GM23248 (cell line): ENCODE data around the gene C1QA. TPM values are rescaled to one million over a fixed set of nuclear protein-coding genes. Genes with fewer than 3 reads are reported as not detected.

ENCODE experiments used
- DNase-seq: peaks from one replicate; pipeline ENCODE4 v3.0.0-alpha.2; 2015
- H2AFZ ChIP-seq: fragments of 200-600 bp; sonication (generic); 2 replicates; pipeline ENCODE4 v1.6.1; 2016; ENCODE audit warnings: antibody characterized with exemption
- H3F3A ChIP-seq: fragments of 200-600 bp; sonication (generic); 2 replicates; pipeline ENCODE4 v1.6.1; 2016; ENCODE audit warnings: mild to moderate bottlenecking, antibody characterized with exemption, mixed run types; ENCODE audit not compliant: insufficient read depth
- H3K27ac ChIP-seq: fragments of 200-600 bp; sonication (generic); 2 replicates; pipeline ENCODE4 v1.5.1; 2016; ENCODE audit warnings: mild to moderate bottlenecking
- H3K27me3 ChIP-seq: fragments of 200-600 bp; sonication (generic); replicated peaks from 2 replicates; pipeline ENCODE4 v1.6.1; 2016; ENCODE audit warnings: mild to moderate bottlenecking; ENCODE audit not compliant: insufficient read depth
- H3K36me3 ChIP-seq: fragments of 200-600 bp; sonication (generic); 2 replicates; pipeline ENCODE4 v1.6.1; 2016; ENCODE audit warnings: low read depth, mild to moderate bottlenecking
- H3K4me1 ChIP-seq: fragments of 200-600 bp; sonication (generic); 2 replicates; pipeline ENCODE4 v1.6.1; 2016; ENCODE audit warnings: mild to moderate bottlenecking; ENCODE audit not compliant: insufficient read depth
- H3K4me2 ChIP-seq: fragments of 200-600 bp; sonication (generic); one replicate; pipeline ENCODE4 v1.6.1; 2016; ENCODE audit warnings: mild to moderate bottlenecking; ENCODE audit not compliant: unreplicated experiment
- H3K4me3 ChIP-seq: fragments of 200-600 bp; sonication (generic); 2 replicates; pipeline ENCODE4 v1.5.1; 2016; ENCODE audit warnings: mild to moderate bottlenecking
- H3K79me2 ChIP-seq: fragments of 200-600 bp; sonication (generic); 2 replicates; pipeline ENCODE4 v1.6.1; 2016; ENCODE audit warnings: mild to moderate bottlenecking; ENCODE audit not compliant: insufficient read depth
- H3K9ac ChIP-seq: fragments of 200-600 bp; sonication (generic); 2 replicates; pipeline ENCODE4 v1.6.1; 2016; ENCODE audit warnings: mild to moderate bottlenecking
- H3K9me2 ChIP-seq: fragments of 200-600 bp; sonication (generic); 2 replicates; pipeline ENCODE4 v1.6.1; 2016; ENCODE audit warnings: mixed run types, mild to moderate bottlenecking, moderate library complexity; ENCODE audit not compliant: insufficient read depth
- H3K9me3 ChIP-seq: fragments of 200-600 bp; sonication (generic); one replicate; pipeline ENCODE4 v1.6.1; 2017; ENCODE audit warnings: low read depth
- H4K20me1 ChIP-seq: fragments of 200-600 bp; sonication (generic); 2 replicates; pipeline ENCODE4 v1.6.0; 2016; ENCODE audit not compliant: insufficient read depth
- EZH2 ChIP-seq: fragments of 200-600 bp; sonication (generic); IDR thresholded peaks from 2 replicates; pipeline ENCODE4 v1.6.1; 2018; ENCODE audit warnings: antibody characterized with exemption, mild to moderate bottlenecking; ENCODE audit not compliant: insufficient read depth, poor library complexity, severe bottlenecking
- EZH2phosphoT487 ChIP-seq: fragments of 200-600 bp; sonication (generic); IDR thresholded peaks from 2 replicates; pipeline ENCODE4 v1.6.1; 2018; ENCODE audit warnings: antibody characterized with exemption, moderate library complexity, mild to moderate bottlenecking, low read depth; ENCODE audit not compliant: insufficient read depth
- WGBS, 2 experiments: methylation state at CpG; one replicate each; pipeline ENCODE4 v1.1.6; 2015 to 2017; ENCODE audit warnings: low lambda C conversion rate in 2 of 2, low coverage in 1 of 2; ENCODE audit errors: missing lambda C conversion rate in 2 of 2; 5-methylcytosine and 5-hydroxymethylcytosine counted together
- in situ Hi-C: fragments of 300-500 bp; cut with MboI; formaldehyde crosslinking; loops from 2 replicates; pipeline ENCODE4 v1.15.0; 2020
- microRNA-seq: library from miRNA; unstranded; fragments of <30 nt; microRNA quantifications from one replicate; pipeline ENCODE4, GENCODE V29; 2016; ENCODE audit warnings: borderline number of aligned reads
- polyA plus RNA-seq: library from polyadenylated mRNA; unstranded; fragments of >200 nt; fragmentation: Nextera tagmentation; extraction: Ambion mirVana; gene quantifications from 2 replicates; pipeline ENCODE4 v1.2.1, GENCODE V29; 2016
- small RNA-seq: library from RNA; depleted of rRNA; stranded (forward); fragments of <200 nt; gene quantifications from one replicate; pipeline ENCODE3, GENCODE V24; 2014; ENCODE audit warnings: low read depth, low replicate concordance
- total RNA-seq: library from RNA; depleted of rRNA; stranded (reverse); fragments of >200 nt; shearing (Covaris generic); gene quantifications from 2 replicates; pipeline ENCODE4 v1.2.3, GENCODE V29; 2014; rRNA removed

The C1QA gene
- total and polyA plus RNA-seq, 2 experiments from 2014 or later, result not detected

DNA sequence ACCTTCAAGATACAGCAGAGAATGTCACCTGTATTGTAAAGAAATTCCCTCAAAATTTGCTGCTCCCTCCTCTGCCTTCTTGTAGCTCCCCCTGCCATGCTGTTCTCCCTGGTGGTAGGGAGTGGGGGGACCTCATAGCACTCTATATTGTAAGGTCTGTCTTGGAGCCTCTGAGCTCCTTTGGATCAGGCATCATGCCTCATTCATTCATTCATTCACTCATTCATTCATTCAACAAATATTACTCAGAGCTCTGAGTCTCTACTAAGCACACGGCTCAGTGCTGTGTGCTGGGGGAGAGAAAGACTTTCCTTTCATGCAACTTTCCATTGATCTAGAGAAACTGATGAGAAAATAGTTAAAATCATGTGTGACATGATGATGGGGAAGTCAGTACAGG lies 47.1 kb downstream of the C1QA start:
- Histone ChIP-seq H3K4me3 (no peak overlapping the region), H4K20me1 (no peaks in the 10 kb centered on the region), H3K4me1 (peaks cover 10% of the 10 kb centered on the region), H3K9me3 (no peaks in the 10 kb centered on the region), H3K79me2 (no peaks in the 10 kb centered on the region), H3K4me2 (no peak overlapping the region), H3K27me3 (no peaks in the 10 kb centered on the region; the same call in 1 of the 2 replicates), H3K9me2 (no peaks in the 10 kb centered on the region), H3F3A (peaks cover 4% of the 10 kb centered on the region; the same call in 1 of the 2 replicates), H3K27ac (no peak overlapping the region), H2AFZ (no peak overlapping the region), H3K36me3 (no peaks in the 10 kb centered on the region), H3K9ac (no peak overlapping the region)
- no peak for DNase-seq
- TF ChIP-seq EZH2, result no peak
- no peak for TF ChIP-seq EZH2phosphoT487
- in situ Hi-C loops, result no loop called here
- 80 to 94% methylated on average over 1 of the region's 1 CpG for WGBS, 2 experiments

DNA sequence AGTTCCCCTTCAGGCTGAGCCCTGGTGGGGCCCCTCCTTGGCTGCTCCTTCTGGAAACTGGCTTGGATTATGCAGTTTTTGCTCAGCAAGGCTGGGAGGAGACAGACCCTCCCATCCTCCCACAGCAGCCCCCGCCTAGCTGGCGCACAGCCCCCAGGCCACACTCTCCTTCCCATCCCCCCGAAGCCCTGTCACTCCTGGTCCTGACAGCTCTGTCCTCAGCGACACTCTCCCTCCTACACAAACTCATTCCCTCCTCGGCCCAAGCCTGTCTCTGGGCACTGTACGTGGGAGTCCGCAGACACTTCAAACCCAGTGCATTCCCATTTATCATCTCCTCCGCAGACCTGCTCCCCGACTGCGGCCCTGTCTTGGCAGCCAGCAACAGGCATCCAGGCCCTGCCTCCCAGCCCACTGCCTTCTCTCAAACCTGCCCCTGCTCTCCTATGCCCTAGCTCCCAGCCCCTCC lies 49.2 kb downstream of the C1QA start:
- H3K27ac ChIP-seq, result no peak overlapping the region
- H3K4me2 ChIP-seq, result peak overlapping the region; percentile 19
- H3K9ac ChIP-seq, result peak overlapping the region; percentile 43
- H3K9me3 ChIP-seq, result no peaks in the 10 kb centered on the region
- no peaks in the 10 kb centered on the region for H3K79me2 ChIP-seq
- TF ChIP-seq EZH2phosphoT487, result no peak
- H3K27me3 ChIP-seq, result no peaks in the 10 kb centered on the region; the same call in 1 of the 2 replicates
- DNase-seq, result peak; percentile 40
- no peaks in the 10 kb centered on the region for H3K9me2 ChIP-seq
- H3K4me3 ChIP-seq, result no peak overlapping the region
- WGBS, 2 experiments, result 27 to 34% methylated on average over 10 of the region's 10 CpGs
- peak overlapping the region; percentile 1; the same call in 1 of the 2 replicates for H2AFZ ChIP-seq
- peaks cover 20% of the 10 kb centered on the region for H3K4me1 ChIP-seq
- no peaks in the 10 kb centered on the region for H4K20me1 ChIP-seq
- in situ Hi-C loops, result no loop called here
- H3K36me3 ChIP-seq, result no peaks in the 10 kb centered on the region
- peaks cover 11% of the 10 kb centered on the region; the same call in 1 of the 2 replicates for H3F3A ChIP-seq

DNA sequence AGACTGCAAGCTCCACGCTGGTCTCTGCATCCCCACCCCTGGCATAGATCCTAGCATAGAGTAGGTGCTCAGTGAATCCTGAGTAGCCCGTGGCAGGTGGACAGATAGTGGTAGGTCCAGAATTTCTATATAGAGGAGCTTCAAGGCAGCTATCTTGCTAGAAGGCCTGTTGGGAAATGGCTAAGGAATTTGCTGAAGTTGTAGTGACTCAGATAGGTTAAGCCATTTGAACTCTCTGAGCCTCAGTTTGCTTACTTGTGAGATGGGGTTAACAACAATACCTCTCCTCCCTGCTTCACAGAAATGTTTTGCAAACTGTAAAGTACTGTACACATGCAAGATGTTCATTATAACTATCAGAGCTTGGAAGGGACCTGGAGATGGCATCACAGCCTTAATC lies 50.8 kb downstream of the C1QA start:
- in situ Hi-C loops, result no loop called here
- TF ChIP-seq EZH2 (no peak), EZH2phosphoT487 (no peak)
- no peaks in the 10 kb centered on the region for H3K9me2 ChIP-seq
- no peak overlapping the region for H3K4me2 ChIP-seq
- H3K36me3 ChIP-seq, result no peaks in the 10 kb centered on the region
- no peak overlapping the region for H2AFZ ChIP-seq
- H3K79me2 ChIP-seq, result no peaks in the 10 kb centered on the region
- peaks cover 20% of the 10 kb centered on the region for H3K4me1 ChIP-seq
- H3K9ac ChIP-seq, result no peak overlapping the region
- no peak overlapping the region for H3K4me3 ChIP-seq
- H3K27ac ChIP-seq, result no peak overlapping the region
- H3K27me3 ChIP-seq, result no peaks in the 10 kb centered on the region; the same call in 1 of the 2 replicates
- H4K20me1 ChIP-seq, result no peaks in the 10 kb centered on the region
- peaks cover 13% of the 10 kb centered on the region; the same call in 1 of the 2 replicates for H3F3A ChIP-seq
- 90 to 91% methylated on average over 2 of the region's 2 CpGs for WGBS, 2 experiments
- DNase-seq, result no peak
- no peaks in the 10 kb centered on the region for H3K9me3 ChIP-seq

DNA sequence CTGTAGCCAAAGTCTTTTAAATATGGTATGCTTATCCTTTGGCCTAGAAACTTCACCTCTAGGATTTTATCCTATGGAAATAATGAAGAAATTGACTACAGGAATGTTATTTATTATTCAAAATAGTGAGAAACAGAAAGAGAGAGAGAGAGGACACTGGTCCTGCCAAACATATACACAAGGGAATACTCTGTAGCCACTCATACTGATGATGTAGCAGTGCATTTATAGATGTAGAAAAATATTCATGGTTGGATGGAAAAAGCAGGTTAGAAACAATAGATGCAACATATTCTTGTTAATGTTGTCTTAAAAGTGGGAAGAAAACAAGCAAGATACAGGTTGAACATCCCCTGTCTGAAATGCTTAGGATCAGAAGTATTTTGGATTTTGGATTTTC lies 52.0 kb downstream of the C1QA start:
- Histone ChIP-seq H3K9me3 (no peaks in the 10 kb centered on the region), H3K79me2 (no peaks in the 10 kb centered on the region), H3K36me3 (no peaks in the 10 kb centered on the region), H3K9ac (no peak overlapping the region), H3K4me2 (no peak overlapping the region), H3K4me3 (no peak overlapping the region), H4K20me1 (no peaks in the 10 kb centered on the region), H3K27ac (no peak overlapping the region), H3K4me1 (peaks cover 20% of the 10 kb centered on the region), H2AFZ (no peak overlapping the region), H3F3A (peaks cover 13% of the 10 kb centered on the region; the same call in 1 of the 2 replicates), H3K9me2 (no peaks in the 10 kb centered on the region), H3K27me3 (no peaks in the 10 kb centered on the region)
- TF ChIP-seq EZH2phosphoT487, result no peak
- no peak for TF ChIP-seq EZH2
- DNase-seq, result no peak
- in situ Hi-C loops, result no loop called here

Small RNA genes lying within 50 kb of the gene (microRNA-seq; reads per million reads assigned to microRNA genes)
- not detected for gene MIR6127

Small RNA genes lying within 50 kb of the gene (small RNA-seq; reads per million reads assigned to genes)
- not detected for gene MIR6127

Other genes with a start within 250 kb of the C1QA start
- gene ZBTB40, start 184.8 kb upstream of the C1QA start, total RNA-seq, result 8.1 and 9.9 TPM in 2 replicates
- 2.5 and 3.3 TPM in 2 replicates for gene ZBTB40, start 184.8 kb upstream of the C1QA start, polyA plus RNA-seq
- gene EPHA8, start 73.1 kb upstream of the C1QA start, total RNA-seq, result not detected in 2 replicates
- not detected in 2 replicates for gene EPHA8, start 73.1 kb upstream of the C1QA start, polyA plus RNA-seq
- gene C1QC, start 7.0 kb downstream of the C1QA start, total RNA-seq, result not detected in 2 replicates
- not detected in 2 replicates for gene C1QC, start 7.0 kb downstream of the C1QA start, polyA plus RNA-seq
- not detected in 2 replicates for gene C1QB, start 16.6 kb downstream of the C1QA start, total RNA-seq
- gene C1QB, start 16.6 kb downstream of the C1QA start, polyA plus RNA-seq, result not detected in 2 replicates
- 5.1 and 9.0 TPM in 2 replicates for gene EPHB2, start 74.2 kb downstream of the C1QA start, total RNA-seq
- gene EPHB2, start 74.2 kb downstream of the C1QA start, polyA plus RNA-seq, result 1.0 and 2.0 TPM in 2 replicates